Pancreas (tissue), 10 donors: ENCODE data around the gene CPN2. TPM values are rescaled to one million over a fixed set of nuclear protein-coding genes. Genes with fewer than 3 reads are reported as not detected.
A peak's percentile ranks its signal among the peaks of the same experiment; 100 is the strongest.

Source experiments
- ATAC-seq, 4 donors: fragments of 200-7000 bp; cut with Tn5 transposase; one replicate each; pipeline versions ENCODE4 v1.8.0 to v1.9.1; 2020; ENCODE audit warnings: mild to moderate bottlenecking in 4 of 4, moderate library complexity in 4 of 4
- DNase-seq, 6 donors: peaks; one replicate each; pipeline ENCODE4 v3.0.0-alpha.2; 2020
- FAIRE-seq: peaks from 2 replicates; lab custom pipeline; 2012; peaks lifted over from hg19 to GRCh38; lab: Jason Lieb, UNC
- H3K27ac ChIP-seq, 4 donors: fragments of 200-600 bp; sonication (generic); 1 replicate in 3 of 4; 2 replicates in 1 of 4; pipeline versions ENCODE4 v1.5.0 to v1.8.0; 2020
- H3K27me3 ChIP-seq, 4 donors: fragments of 200-600 bp; one replicate each; pipeline ENCODE4 v1.8.0; 2021
- H3K36me3 ChIP-seq, 3 donors: fragments of 200-600 bp; sonication (generic) in 1 of 3; one replicate each; pipeline versions ENCODE4 v1.5.0 to v1.8.0; 2020 to 2021
- H3K4me1 ChIP-seq, 3 donors: fragments of 200-600 bp; one replicate each; pipeline ENCODE4 v1.8.0; 2021
- H3K4me3 ChIP-seq, 4 donors: fragments of 200-600 bp; sonication (generic) in 2 of 4; one replicate each; pipeline versions ENCODE4 v1.5.0 to v1.8.0; 2020 to 2021
- H3K9me3 ChIP-seq, 4 donors: fragments of 200-600 bp; one replicate each; pipeline ENCODE4 v1.8.0; 2021
- WGBS, 2 donors: extraction: QIAGEN DNeasy Blood & Tissue Kit; methylation state at CpG; one replicate each; pipeline ENCODE4 v1.1.7; 2013; 5-methylcytosine and 5-hydroxymethylcytosine counted together
- intact Hi-C, 3 donors: fragments of 100-400 bp; cut with DNase I; formaldehyde crosslinking; loops; one replicate each; pipeline versions ENCODE4 v1.11.1 to v1.14.2; 2022
- polyA plus RNA-seq, 2 donors: library from polyadenylated mRNA; stranded (reverse); fragments of 200-250 nt; gene quantifications; one replicate each; pipeline ENCODE4 v1.2.3, GENCODE V29; 2013
- total RNA-seq, 6 donors: library from RNA; stranded (reverse); fragmentation: NEBNext Ultra II Directional in 4 of 6; extraction: Animal tissue kit (Norgen Biotek cat#: 25700) in 4 of 6; gene quantifications; one replicate each; pipeline versions ENCODE4 v1.2.1 to v1.2.4, GENCODE V29; 2021 to 2023
- TF ChIP-seq, protein P1 (sequence below), 4 donors: fragments of 200-600 bp; sonication (generic) in 3 of 4; IDR thresholded peaks; one replicate each; pipeline versions ENCODE4 v1.5.0 to v1.8.0; 2021; ENCODE audit warnings: antibody characterized with exemption in 4 of 4
- donor health status: healthy with polysubstance abuse.
- donor health status: DM: no; HTN: no; CAD: no; lungs with moderate emphysema.
- donor health status: DM: no; HTN: no; CAD: no.
- donor health status: control.
- donor health status: control.
- donor health status: Bipolar disorder and iron deficiency.
- donor health status: DM: yes; HTN: yes; CAD: no.
- donor health status: DM: no; HTN: no; CAD: no.
- donor health status: DM: no; HTN: no; CAD: no.
- donor health status: DM: yes; HTN: yes; CAD: no.

Gene CPN2
- total and polyA plus RNA-seq, 8 donors = 0.09 TPM; not detected in 7

DNA sequence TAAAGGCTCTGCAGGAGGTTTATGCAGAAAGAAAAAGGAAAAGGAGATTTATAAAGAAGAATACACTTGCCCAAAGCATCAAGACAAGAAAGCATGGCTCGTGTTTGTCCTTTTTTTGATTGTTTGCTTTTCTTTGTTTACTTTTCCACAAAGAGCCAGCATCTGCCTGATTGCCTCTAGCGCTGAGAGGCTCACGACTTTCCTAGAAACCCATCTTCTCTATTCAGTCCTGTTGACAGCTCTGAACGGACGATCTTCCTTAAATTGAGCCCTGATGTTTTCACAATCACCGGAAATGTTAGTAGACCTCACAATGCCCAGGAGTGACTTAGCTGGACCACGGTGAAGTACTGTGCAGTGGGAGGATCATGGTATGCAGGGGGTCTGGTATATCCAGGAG, 35.5 kb upstream of the CPN2 start:
- no peak for FAIRE-seq

DNA sequence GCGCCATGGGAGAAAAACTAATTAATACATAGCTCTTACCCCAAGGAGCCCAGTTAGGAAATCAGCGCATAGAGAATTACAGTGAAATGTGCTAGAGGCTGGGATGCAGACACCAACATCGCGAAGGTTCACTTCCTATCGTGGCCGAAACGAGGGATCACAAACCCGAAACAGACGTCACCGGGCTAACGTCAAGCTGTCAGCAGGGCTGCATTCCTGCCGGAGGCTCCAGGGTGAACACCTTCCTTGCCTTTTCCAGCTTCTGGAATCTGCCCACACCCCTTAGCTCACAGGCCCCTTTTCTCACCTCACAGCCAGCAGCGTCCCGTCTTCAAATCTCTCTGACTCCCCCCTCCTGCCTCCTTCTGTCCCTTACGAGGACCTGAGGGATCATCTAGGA, 34.9 kb upstream of the CPN2 start:
- intact Hi-C loops = no loop called here
- FAIRE-seq = no peak
- no peak for ATAC-seq
- Histone ChIP-seq H3K27me3 (no peaks in the 10 kb centered on the region), H3K9me3 (no peaks in the 10 kb centered on the region), H3K27ac (no peak overlapping the region), H3K4me1 (no peaks in the 10 kb centered on the region), H3K36me3 (no peaks in the 10 kb centered on the region), H3K4me3 (no peak overlapping the region)
- whole genome bisulfite sequencing, 2 donors = 80 to 83% methylated on average over 15 of the region's 15 CpGs
- DNase-seq = no peak
- TF ChIP-seq, protein P1, sequence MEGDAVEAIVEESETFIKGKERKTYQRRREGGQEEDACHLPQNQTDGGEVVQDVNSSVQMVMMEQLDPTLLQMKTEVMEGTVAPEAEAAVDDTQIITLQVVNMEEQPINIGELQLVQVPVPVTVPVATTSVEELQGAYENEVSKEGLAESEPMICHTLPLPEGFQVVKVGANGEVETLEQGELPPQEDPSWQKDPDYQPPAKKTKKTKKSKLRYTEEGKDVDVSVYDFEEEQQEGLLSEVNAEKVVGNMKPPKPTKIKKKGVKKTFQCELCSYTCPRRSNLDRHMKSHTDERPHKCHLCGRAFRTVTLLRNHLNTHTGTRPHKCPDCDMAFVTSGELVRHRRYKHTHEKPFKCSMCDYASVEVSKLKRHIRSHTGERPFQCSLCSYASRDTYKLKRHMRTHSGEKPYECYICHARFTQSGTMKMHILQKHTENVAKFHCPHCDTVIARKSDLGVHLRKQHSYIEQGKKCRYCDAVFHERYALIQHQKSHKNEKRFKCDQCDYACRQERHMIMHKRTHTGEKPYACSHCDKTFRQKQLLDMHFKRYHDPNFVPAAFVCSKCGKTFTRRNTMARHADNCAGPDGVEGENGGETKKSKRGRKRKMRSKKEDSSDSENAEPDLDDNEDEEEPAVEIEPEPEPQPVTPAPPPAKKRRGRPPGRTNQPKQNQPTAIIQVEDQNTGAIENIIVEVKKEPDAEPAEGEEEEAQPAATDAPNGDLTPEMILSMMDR (IDR thresholded peaks at IDR 0.05) = no peak

More for the DNA sequence above, 35.5 kb upstream of the CPN2 start:
- no peaks in the 10 kb centered on the region for H3K9me3 ChIP-seq
- no peaks in the 10 kb centered on the region for H3K4me1 ChIP-seq
- no peak overlapping the region for H3K4me3 ChIP-seq
- intact Hi-C loops = no loop called here
- H3K27ac ChIP-seq = no peak overlapping the region
- no peaks in the 10 kb centered on the region for H3K27me3 ChIP-seq
- DNase-seq (no peak), ATAC-seq (peak in 2 of 4 donors; percentile 30 to 34)
- no peaks in the 10 kb centered on the region for H3K36me3 ChIP-seq
- WGBS, 2 donors = 31 to 43% methylated on average over 7 of the region's 7 CpGs
- TF ChIP-seq, protein P1 (IDR thresholded peaks at IDR 0.05) = no peak

DNA sequence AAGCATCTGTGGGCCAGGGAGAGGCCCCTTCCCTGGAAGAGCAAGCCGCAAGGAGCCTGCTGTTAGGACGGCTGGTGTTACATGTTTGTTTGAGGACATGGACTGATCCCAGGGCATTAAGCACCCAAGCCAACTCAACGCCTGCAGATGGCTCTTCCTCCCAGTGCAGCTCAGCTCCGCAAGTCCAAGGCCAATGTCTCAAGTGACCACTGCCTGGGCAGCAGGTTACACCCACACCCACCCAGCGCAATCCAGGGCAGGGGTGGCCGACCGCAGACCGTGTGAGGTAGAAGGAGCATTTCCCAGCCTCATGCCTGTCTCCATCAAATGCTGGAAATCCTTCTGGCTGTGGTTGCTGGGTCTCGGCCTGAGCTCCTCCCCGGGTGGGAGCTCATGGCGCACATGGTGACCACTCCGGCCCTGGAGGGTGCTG, 33.5 kb upstream of the CPN2 start:
- DNase-seq (no peak), ATAC-seq (no peak), FAIRE-seq (no peak)
- H3K4me3 ChIP-seq = no peak overlapping the region
- H3K9me3 ChIP-seq = no peaks in the 10 kb centered on the region
- intact Hi-C loops = no loop called here
- no peaks in the 10 kb centered on the region for H3K4me1 ChIP-seq
- H3K27ac ChIP-seq = no peak overlapping the region
- TF ChIP-seq, protein P1 (IDR thresholded peaks at IDR 0.05) = no peak
- no peaks in the 10 kb centered on the region for H3K27me3 ChIP-seq
- no peaks in the 10 kb centered on the region for H3K36me3 ChIP-seq
- 83 to 90% methylated on average over 12 of the region's 12 CpGs for WGBS, 2 donors

DNA sequence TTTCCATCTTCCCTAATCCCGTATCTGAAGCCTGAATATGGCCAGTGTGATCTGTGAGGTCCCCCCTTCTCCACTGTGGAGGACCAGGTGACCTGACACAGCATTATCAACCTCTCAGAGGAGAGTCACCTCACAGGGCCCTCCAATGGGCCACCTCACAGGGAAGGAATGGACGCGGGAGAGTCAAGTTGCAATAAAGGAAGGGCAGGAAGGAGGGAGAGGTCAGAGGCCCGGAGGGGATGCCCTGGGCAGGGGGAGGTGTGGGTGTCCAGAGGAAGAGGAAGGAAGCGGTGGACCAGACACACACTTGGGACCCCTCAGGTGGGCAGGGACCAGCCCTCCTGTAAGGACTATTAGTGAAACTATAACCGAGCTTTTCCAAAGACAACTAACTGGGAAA, 33.0 kb upstream of the CPN2 start:
- Histone ChIP-seq H3K36me3 (no peaks in the 10 kb centered on the region), H3K4me1 (no peaks in the 10 kb centered on the region), H3K4me3 (no peak overlapping the region), H3K27me3 (no peaks in the 10 kb centered on the region), H3K27ac (no peak overlapping the region), H3K9me3 (no peaks in the 10 kb centered on the region)
- WGBS, 2 donors = 73 to 80% methylated on average over 6 of the region's 6 CpGs
- intact Hi-C loops = no loop called here
- TF ChIP-seq, protein P1 (IDR thresholded peaks at IDR 0.05) = no peak
- ATAC-seq = no peak
- no peak for DNase-seq
- FAIRE-seq = no peak

DNA sequence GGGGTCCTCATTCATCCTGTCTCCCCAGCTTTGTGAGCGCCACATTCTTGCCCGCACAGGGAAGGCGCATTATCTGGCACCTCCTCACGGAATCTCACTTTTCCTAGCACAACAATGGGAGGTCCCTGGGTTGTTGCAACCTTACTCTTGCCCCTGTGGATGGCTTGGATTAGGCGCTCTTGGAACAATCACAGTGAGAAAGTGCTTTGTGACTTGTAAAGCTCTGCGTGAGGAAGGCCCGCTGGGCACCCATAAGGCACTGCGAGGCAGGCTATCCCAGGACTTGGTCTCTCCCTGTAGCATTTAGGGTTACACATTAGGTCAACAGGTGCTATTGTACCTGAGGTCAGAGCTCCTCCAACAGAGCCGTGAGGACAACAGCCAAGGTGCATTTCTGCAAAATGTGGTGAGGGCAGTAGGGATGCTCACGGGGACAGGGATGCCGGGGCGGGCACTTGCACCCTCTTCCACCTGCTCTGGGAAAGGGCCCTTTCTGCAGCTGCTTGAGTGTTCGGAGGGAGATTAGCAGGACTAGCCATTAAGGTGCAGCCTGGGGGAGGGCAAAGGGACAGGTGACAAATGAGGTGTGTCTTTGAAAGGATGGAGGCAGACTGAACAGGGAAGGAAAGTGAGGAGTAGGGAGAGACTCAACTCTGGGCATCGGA, 32.3 kb upstream of the CPN2 start:
- Histone ChIP-seq H3K27ac (no peak overlapping the region), H3K4me3 (no peak overlapping the region), H3K9me3 (no peaks in the 10 kb centered on the region), H3K27me3 (no peaks in the 10 kb centered on the region), H3K4me1 (no peaks in the 10 kb centered on the region), H3K36me3 (no peaks in the 10 kb centered on the region)
- ATAC-seq (no peak), FAIRE-seq (no peak), DNase-seq (no peak)
- intact Hi-C loops = no loop called here
- TF ChIP-seq, protein P1 (IDR thresholded peaks at IDR 0.05) = no peak
- WGBS, 2 donors = 79 to 81% methylated on average over 14 of the region's 14 CpGs
